Type B pancreatic cell (in vitro differentiated cells): ENCODE results near the gene CDC14B. TPM values are rescaled to one million over a fixed set of nuclear protein-coding genes. Genes with fewer than 3 reads are reported as not detected.
A peak's percentile ranks its signal among the peaks of the same experiment; 100 is the strongest.

Source experiments
- DNase-seq: peaks from one replicate; pipeline ENCODE4 v3.0.0; 2021; ENCODE audit warnings: mixed read lengths; ENCODE audit not compliant: unreplicated experiment; ENCODE audit errors: extremely low spot score
- H3K27ac Mint-ChIP-seq: 2 replicates; pipeline ENCODE4 v1.8.0; 2021; ENCODE audit warnings: mild to moderate bottlenecking, mixed read lengths
- H3K27me3 Mint-ChIP-seq: 2 replicates; pipeline ENCODE4 v1.8.0; 2021; ENCODE audit warnings: mixed read lengths
- H3K36me3 Mint-ChIP-seq: 2 replicates; pipeline ENCODE4 v1.8.0; 2021; ENCODE audit warnings: mixed read lengths
- H3K4me1 Mint-ChIP-seq: one replicate; pipeline ENCODE4 v1.8.0; 2021; ENCODE audit warnings: mixed read lengths; ENCODE audit not compliant: unreplicated experiment
- H3K4me3 Mint-ChIP-seq: 2 replicates; pipeline ENCODE4 v1.8.0; 2021; ENCODE audit warnings: mild to moderate bottlenecking, mixed read lengths
- H3K9me3 Mint-ChIP-seq: 2 replicates; pipeline ENCODE4 v1.8.0; 2021; ENCODE audit warnings: mixed read lengths
- total RNA-seq: library from RNA; stranded (reverse); gene quantifications from 2 replicates; pipeline ENCODE4 v1.2.1, GENCODE V29; 2021; ENCODE audit warnings: low replicate concordance
- TF ChIP-seq, protein P1 (sequence below): fragments of 200-600 bp; sonication (generic); conservative IDR thresholded peaks from 2 replicates; pipeline ENCODE4 v1.5.0; 2021; ENCODE audit warnings: antibody characterized with exemption, mild to moderate bottlenecking

CDC14B gene
- total RNA-seq, 1 donor from 2014 or later = 24.8 TPM

- Mint-ChIP-seq H3K4me1 (peaks cover 6% of the 10 kb centered on the region), H3K9me3 (no peaks in the 10 kb centered on the region), H3K27ac (no peak overlapping the region), H3K27me3 (no peaks in the 10 kb centered on the region), H3K4me3 (no peak overlapping the region), H3K36me3 (peaks cover 12% of the 10 kb centered on the region)
- DNase-seq = no peak
- TF ChIP-seq, protein P1, sequence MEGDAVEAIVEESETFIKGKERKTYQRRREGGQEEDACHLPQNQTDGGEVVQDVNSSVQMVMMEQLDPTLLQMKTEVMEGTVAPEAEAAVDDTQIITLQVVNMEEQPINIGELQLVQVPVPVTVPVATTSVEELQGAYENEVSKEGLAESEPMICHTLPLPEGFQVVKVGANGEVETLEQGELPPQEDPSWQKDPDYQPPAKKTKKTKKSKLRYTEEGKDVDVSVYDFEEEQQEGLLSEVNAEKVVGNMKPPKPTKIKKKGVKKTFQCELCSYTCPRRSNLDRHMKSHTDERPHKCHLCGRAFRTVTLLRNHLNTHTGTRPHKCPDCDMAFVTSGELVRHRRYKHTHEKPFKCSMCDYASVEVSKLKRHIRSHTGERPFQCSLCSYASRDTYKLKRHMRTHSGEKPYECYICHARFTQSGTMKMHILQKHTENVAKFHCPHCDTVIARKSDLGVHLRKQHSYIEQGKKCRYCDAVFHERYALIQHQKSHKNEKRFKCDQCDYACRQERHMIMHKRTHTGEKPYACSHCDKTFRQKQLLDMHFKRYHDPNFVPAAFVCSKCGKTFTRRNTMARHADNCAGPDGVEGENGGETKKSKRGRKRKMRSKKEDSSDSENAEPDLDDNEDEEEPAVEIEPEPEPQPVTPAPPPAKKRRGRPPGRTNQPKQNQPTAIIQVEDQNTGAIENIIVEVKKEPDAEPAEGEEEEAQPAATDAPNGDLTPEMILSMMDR = no peak
Observed at GRCh38 chr9:96457266-96457665, 162.4 kb downstream of the CDC14B start.

DNA sequence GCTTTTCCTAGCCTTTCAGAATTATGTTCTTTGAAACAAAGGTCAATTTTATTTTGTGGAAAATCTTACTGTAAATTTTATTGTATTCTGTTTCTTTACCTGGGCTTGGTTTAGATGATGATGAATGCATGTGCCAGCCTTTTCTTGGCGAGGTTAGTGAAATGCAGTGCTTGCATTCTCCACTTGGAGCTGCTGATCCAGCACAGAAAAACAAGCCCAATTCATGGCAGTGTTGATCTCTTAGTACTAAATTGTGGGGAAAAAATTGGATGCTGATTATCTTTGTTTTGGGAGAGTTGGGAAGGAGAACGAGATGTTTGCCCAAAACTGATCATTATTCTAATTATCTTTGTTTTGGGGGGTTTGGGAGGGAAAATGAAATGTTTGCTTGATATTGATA, 166.0 kb downstream of the CDC14B start:
- H3K36me3 Mint-ChIP-seq = peaks cover 4% of the 10 kb centered on the region
- peak overlapping the region; percentile 0 for H3K27ac Mint-ChIP-seq
- DNase-seq = no peak
- peak overlapping the region; percentile 3 for H3K4me3 Mint-ChIP-seq
- peaks cover 10% of the 10 kb centered on the region for H3K27me3 Mint-ChIP-seq
- TF ChIP-seq, protein P1 = peak; percentile 66
- peaks cover 15% of the 10 kb centered on the region for H3K4me1 Mint-ChIP-seq
- H3K9me3 Mint-ChIP-seq = no peaks in the 10 kb centered on the region

GRCh38 chr9:96450613-96451528, 168.8 kb downstream of the CDC14B start:
- peak; percentile 70 for DNase-seq
- H3K36me3 Mint-ChIP-seq = no peaks in the 10 kb centered on the region
- H3K4me1 Mint-ChIP-seq = peaks cover 17% of the 10 kb centered on the region
- no peaks in the 10 kb centered on the region for H3K9me3 Mint-ChIP-seq
- TF ChIP-seq, protein P1 = no peak
- peaks cover 11% of the 10 kb centered on the region for H3K27me3 Mint-ChIP-seq
- peak overlapping the region; percentile 94 for H3K4me3 Mint-ChIP-seq
- H3K27ac Mint-ChIP-seq = peak overlapping the region; percentile 92

Other genes with a start within 250 kb of the CDC14B start
- gene SLC35D2, start 236.1 kb downstream of the CDC14B start, total RNA-seq = 25.7 and 40.5 TPM in 2 replicates
- gene ZNF367, start 201.5 kb downstream of the CDC14B start, total RNA-seq = 4.3 and 7.2 TPM in 2 replicates
- 10.1 and 19.4 TPM in 2 replicates for gene HABP4, start 169.7 kb downstream of the CDC14B start, total RNA-seq
- gene PRXL2C, start 35.5 kb upstream of the CDC14B start, total RNA-seq = 5.6 and 7.5 TPM in 2 replicates
- 10.4 and 17.3 TPM in 2 replicates for gene ZNF510, start 158.2 kb upstream of the CDC14B start, total RNA-seq
- gene ZNF782, start 234.7 kb upstream of the CDC14B start, total RNA-seq = 5.3 and 5.4 TPM in 2 replicates